ENCODE measurements around the gene SLC9B1.
"Not testable (repeated sequence)": the region's sequence is repeated elsewhere in the genome, so short reads cannot be mapped to it uniquely, and the experiment has no call there.

The SLC9B1 gene

GRCh38 chr4:102981005-102981404, 38.5 kb downstream of the SLC9B1 start:
- H3K27me3 ChIP-seq (ENCODE audit: control insufficient read depth, low read length) = no peaks in the 10 kb centered on the region
- H3K4me2 ChIP-seq (ENCODE audit: low read length) = no peak overlapping the region
- no peaks in the 10 kb centered on the region for H3F3A ChIP-seq (ENCODE audit: control insufficient read depth, insufficient read depth)
- H3K9me2 ChIP-seq (replicated peaks; ENCODE audit: control insufficient read depth, low read length) = no peaks in the 10 kb centered on the region
- no peaks in the 10 kb centered on the region for H3K4me1 ChIP-seq (ENCODE audit: control insufficient read depth, low read length)
- no peak for TF ChIP-seq EZH2phosphoT487 (IDR thresholded peaks at IDR 0.05; ENCODE audit: borderline replicate concordance, low read length)
- TF ChIP-seq CTCF (IDR thresholded peaks at IDR 0.05; ENCODE audit: low read depth, low read length, poor library complexity, severe bottlenecking) = no peak
- no peaks in the 10 kb centered on the region for H3K79me2 ChIP-seq (ENCODE audit: control insufficient read depth, low read length)
- H3K4me3 ChIP-seq (ENCODE audit: low read length) = no peak overlapping the region
- no peaks in the 10 kb centered on the region for H3K9me3 ChIP-seq (ENCODE audit: control insufficient read depth, insufficient read depth, low read length)
- H3K27ac ChIP-seq (ENCODE audit: low read depth, low read length) = no peak overlapping the region
- no peaks in the 10 kb centered on the region for H4K20me1 ChIP-seq (ENCODE audit: control insufficient read depth, insufficient read depth, low read depth, low read length)
- H3K36me3 ChIP-seq (ENCODE audit: control insufficient read depth, low read length) = no peaks in the 10 kb centered on the region

GRCh38 chr4:102961813-102962212, 57.7 kb downstream of the SLC9B1 start:
- not testable (repeated sequence) for H3K79me2 ChIP-seq (ENCODE audit: control insufficient read depth, low read length); H3K4me2 ChIP-seq (ENCODE audit: low read length); H3K4me3 ChIP-seq (ENCODE audit: low read length); H3K36me3 ChIP-seq (ENCODE audit: control insufficient read depth, low read length); H3K27me3 ChIP-seq (ENCODE audit: control insufficient read depth, low read length); H3K9me2 ChIP-seq (replicated peaks; ENCODE audit: control insufficient read depth, low read length); H3F3A ChIP-seq (ENCODE audit: control insufficient read depth, insufficient read depth); H3K4me1 ChIP-seq (ENCODE audit: control insufficient read depth, low read length); H4K20me1 ChIP-seq (ENCODE audit: control insufficient read depth, insufficient read depth, low read depth, low read length); H3K9me3 ChIP-seq (ENCODE audit: control insufficient read depth, insufficient read depth, low read length); H3K27ac ChIP-seq (ENCODE audit: low read depth, low read length)

- H3K9me2 ChIP-seq (replicated peaks; ENCODE audit: control insufficient read depth, low read length) = no peaks in the 10 kb centered on the region
- no peaks in the 10 kb centered on the region for H4K20me1 ChIP-seq (ENCODE audit: control insufficient read depth, insufficient read depth, low read depth, low read length)
- H3K36me3 ChIP-seq (ENCODE audit: control insufficient read depth, low read length) = no peaks in the 10 kb centered on the region
- no peaks in the 10 kb centered on the region for H3K4me1 ChIP-seq (ENCODE audit: control insufficient read depth, low read length)
- no peak for TF ChIP-seq CTCF (IDR thresholded peaks at IDR 0.05; ENCODE audit: low read depth, low read length, poor library complexity, severe bottlenecking)
- no peaks in the 10 kb centered on the region for H3K9me3 ChIP-seq (ENCODE audit: control insufficient read depth, insufficient read depth, low read length)
- H3K27me3 ChIP-seq (ENCODE audit: control insufficient read depth, low read length) = no peaks in the 10 kb centered on the region
- H3K27ac ChIP-seq (ENCODE audit: low read depth, low read length) = no peak overlapping the region
- no peaks in the 10 kb centered on the region for H3F3A ChIP-seq (ENCODE audit: control insufficient read depth, insufficient read depth)
- H3K79me2 ChIP-seq (ENCODE audit: control insufficient read depth, low read length) = no peaks in the 10 kb centered on the region
- H3K4me3 ChIP-seq (ENCODE audit: low read length) = no peak overlapping the region
- no peak overlapping the region for H3K4me2 ChIP-seq (ENCODE audit: low read length)
These were observed 60.0 kb downstream of the SLC9B1 start for GRCh38 chr4:102959496-102959895.

DNA sequence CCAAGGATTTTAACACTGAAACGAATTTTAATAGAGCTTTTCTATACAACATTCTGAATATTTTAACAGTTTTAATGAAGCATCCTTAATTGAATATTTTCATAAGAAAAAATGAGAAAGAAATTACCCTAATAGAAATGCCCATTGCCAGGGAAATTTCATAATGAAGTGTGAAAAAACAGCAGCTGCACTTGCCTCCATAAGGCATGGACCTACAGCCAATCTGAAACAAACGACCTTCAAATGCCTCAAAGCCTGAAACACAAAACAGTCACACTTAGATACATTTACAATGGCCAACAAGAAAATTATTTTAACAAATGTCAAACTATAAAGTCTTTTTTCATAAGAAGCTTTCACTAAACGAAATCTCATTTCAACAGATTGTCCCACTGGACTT, 74.4 kb downstream of the SLC9B1 start:
- Histone ChIP-seq H4K20me1 (ENCODE audit: control insufficient read depth, insufficient read depth, low read depth, low read length) (no peaks in the 10 kb centered on the region), H3K79me2 (ENCODE audit: control insufficient read depth, low read length) (no peaks in the 10 kb centered on the region), H3K36me3 (ENCODE audit: control insufficient read depth, low read length) (no peaks in the 10 kb centered on the region), H3K27ac (ENCODE audit: low read depth, low read length) (no peak overlapping the region), H3K4me3 (ENCODE audit: low read length) (no peak overlapping the region), H3F3A (ENCODE audit: control insufficient read depth, insufficient read depth) (no peaks in the 10 kb centered on the region), H3K9me2 (replicated peaks; ENCODE audit: control insufficient read depth, low read length) (no peaks in the 10 kb centered on the region), H3K4me1 (ENCODE audit: control insufficient read depth, low read length) (no peaks in the 10 kb centered on the region), H3K9me3 (ENCODE audit: control insufficient read depth, insufficient read depth, low read length) (no peaks in the 10 kb centered on the region), H3K27me3 (ENCODE audit: control insufficient read depth, low read length) (no peaks in the 10 kb centered on the region), H3K4me2 (ENCODE audit: low read length) (no peak overlapping the region)
- TF ChIP-seq EZH2phosphoT487 (IDR thresholded peaks at IDR 0.05; ENCODE audit: borderline replicate concordance, low read length) = no peak
- no peak for TF ChIP-seq CTCF (IDR thresholded peaks at IDR 0.05; ENCODE audit: low read depth, low read length, poor library complexity, severe bottlenecking)

- not testable (repeated sequence) for H3K9me2 ChIP-seq (replicated peaks; ENCODE audit: control insufficient read depth, low read length); H3K4me2 ChIP-seq (ENCODE audit: low read length); H3K9me3 ChIP-seq (ENCODE audit: control insufficient read depth, insufficient read depth, low read length); H3K27me3 ChIP-seq (ENCODE audit: control insufficient read depth, low read length); H3K36me3 ChIP-seq (ENCODE audit: control insufficient read depth, low read length); H3K79me2 ChIP-seq (ENCODE audit: control insufficient read depth, low read length); H3K27ac ChIP-seq (ENCODE audit: low read depth, low read length); H4K20me1 ChIP-seq (ENCODE audit: control insufficient read depth, insufficient read depth, low read depth, low read length); H3K4me3 ChIP-seq (ENCODE audit: low read length); H3F3A ChIP-seq (ENCODE audit: control insufficient read depth, insufficient read depth); H3K4me1 ChIP-seq (ENCODE audit: control insufficient read depth, low read length)
These were observed 81.4 kb downstream of the SLC9B1 start for GRCh38 chr4:102938063-102938462.
